Measurements from ENCODE around the gene OR2A1.
"Not testable (repeated sequence)": the region's sequence is repeated elsewhere in the genome, so short reads cannot be mapped to it uniquely, and the experiment has no call there.

DNA sequence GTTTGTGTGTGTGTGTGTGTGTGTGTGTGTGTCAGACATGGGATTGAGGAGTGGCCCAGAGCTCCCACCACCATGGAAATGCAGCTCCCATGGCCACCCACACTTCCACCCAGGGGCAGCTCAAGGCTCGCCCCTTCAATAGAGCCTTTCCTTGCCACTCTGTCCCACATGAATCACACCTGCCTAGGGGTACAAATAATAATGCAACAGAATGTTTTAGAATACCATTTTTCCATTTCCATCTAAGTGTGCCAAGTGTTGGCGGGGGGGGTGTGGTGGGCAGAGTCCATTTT, 19.7 kb downstream of the OR2A1 start:
- TF ChIP-seq, protein P1, sequence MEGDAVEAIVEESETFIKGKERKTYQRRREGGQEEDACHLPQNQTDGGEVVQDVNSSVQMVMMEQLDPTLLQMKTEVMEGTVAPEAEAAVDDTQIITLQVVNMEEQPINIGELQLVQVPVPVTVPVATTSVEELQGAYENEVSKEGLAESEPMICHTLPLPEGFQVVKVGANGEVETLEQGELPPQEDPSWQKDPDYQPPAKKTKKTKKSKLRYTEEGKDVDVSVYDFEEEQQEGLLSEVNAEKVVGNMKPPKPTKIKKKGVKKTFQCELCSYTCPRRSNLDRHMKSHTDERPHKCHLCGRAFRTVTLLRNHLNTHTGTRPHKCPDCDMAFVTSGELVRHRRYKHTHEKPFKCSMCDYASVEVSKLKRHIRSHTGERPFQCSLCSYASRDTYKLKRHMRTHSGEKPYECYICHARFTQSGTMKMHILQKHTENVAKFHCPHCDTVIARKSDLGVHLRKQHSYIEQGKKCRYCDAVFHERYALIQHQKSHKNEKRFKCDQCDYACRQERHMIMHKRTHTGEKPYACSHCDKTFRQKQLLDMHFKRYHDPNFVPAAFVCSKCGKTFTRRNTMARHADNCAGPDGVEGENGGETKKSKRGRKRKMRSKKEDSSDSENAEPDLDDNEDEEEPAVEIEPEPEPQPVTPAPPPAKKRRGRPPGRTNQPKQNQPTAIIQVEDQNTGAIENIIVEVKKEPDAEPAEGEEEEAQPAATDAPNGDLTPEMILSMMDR (IDR thresholded peaks at IDR 0.05): not testable (repeated sequence)
- not testable (repeated sequence) for TF ChIP-seq EP300 (IDR thresholded peaks at IDR 0.05)
